Endodermal cell (in vitro differentiated cells): ENCODE measurements around the gene CYP3A4. TPM values are rescaled to one million over a fixed set of nuclear protein-coding genes. Genes with fewer than 3 reads are reported as not detected.

Experiments used
- DNase-seq: peaks from one replicate; pipeline ENCODE4 v3.0.0-alpha.2; 2017
- H3K27ac ChIP-seq: 2 replicates; pipeline ENCODE4 v1.5.1; 2013; ENCODE audit warnings: mild to moderate bottlenecking, low read depth, low read length, moderate library complexity
- H3K27me3 ChIP-seq: 2 replicates; pipeline ENCODE4 v1.6.1; 2013; ENCODE audit warnings: mild to moderate bottlenecking, low read length, moderate library complexity; ENCODE audit not compliant: insufficient read depth, control insufficient read depth, poor library complexity, severe bottlenecking
- H3K36me3 ChIP-seq: 2 replicates; pipeline ENCODE4 v1.7.0; 2013; ENCODE audit warnings: mild to moderate bottlenecking, low read length, moderate library complexity; ENCODE audit not compliant: control insufficient read depth, insufficient read depth
- H3K4me1 ChIP-seq: one replicate; pipeline ENCODE4 v1.7.0; 2013; ENCODE audit warnings: low read length; ENCODE audit not compliant: control insufficient read depth, insufficient read depth
- H3K4me3 ChIP-seq: 2 replicates; pipeline ENCODE4 v1.5.1; 2013; ENCODE audit warnings: mild to moderate bottlenecking, low read length, moderate library complexity
- H3K9ac ChIP-seq: 2 replicates; pipeline ENCODE4 v1.6.1; 2013; ENCODE audit warnings: mild to moderate bottlenecking, low read length, moderate library complexity; ENCODE audit not compliant: poor library complexity, severe bottlenecking; ENCODE audit errors: extremely low read depth
- H3K9me3 ChIP-seq: 2 replicates; pipeline ENCODE4 v1.6.1; 2013; ENCODE audit warnings: mild to moderate bottlenecking, low read length, moderate library complexity; ENCODE audit not compliant: control insufficient read depth
- H3K27ac Mint-ChIP-seq: 2 replicates; pipeline ENCODE4 v1.8.0; 2020; ENCODE audit warnings: mixed read lengths
- H3K27me3 Mint-ChIP-seq: 2 replicates; pipeline ENCODE4 v1.8.0; 2021; ENCODE audit warnings: mild to moderate bottlenecking, mixed read lengths; ENCODE audit not compliant: insufficient read depth
- H3K36me3 Mint-ChIP-seq: 2 replicates; pipeline ENCODE4 v1.8.0; 2020; ENCODE audit warnings: low read depth, mixed read lengths
- H3K4me1 Mint-ChIP-seq: 2 replicates; pipeline ENCODE4 v1.8.0; 2020; ENCODE audit warnings: mixed read lengths
- H3K4me3 Mint-ChIP-seq: 2 replicates; pipeline ENCODE4 v1.8.0; 2020; ENCODE audit warnings: mild to moderate bottlenecking, moderate library complexity, mixed read lengths
- H3K9me3 Mint-ChIP-seq: 2 replicates; pipeline ENCODE4 v1.8.0; 2020; ENCODE audit warnings: mild to moderate bottlenecking, mixed read lengths
- CTCF ChIP-seq: fragments of 200-600 bp; sonication (generic); conservative IDR thresholded peaks from 2 replicates; pipeline ENCODE4 v1.5.0; 2021; ENCODE audit warnings: antibody characterized with exemption, mild to moderate bottlenecking
- WGBS, 2 experiments: methylation state at CpG; one replicate each; pipeline versions ENCODE4 v1.1.5 to v1.1.7; 2013; ENCODE audit warnings: missing lambda C conversion rate in 2 of 2, mixed read lengths in 1 of 2; ENCODE audit not compliant: insufficient coverage in 1 of 2, insufficient read length in 1 of 2; 5-methylcytosine and 5-hydroxymethylcytosine counted together
- total RNA-seq, 2 donors: library from RNA; stranded (reverse); fragmentation: NEBNext Ultra II Directional in 1 of 2; extraction: Animal tissue kit (Norgen Biotek cat#: 25700) in 1 of 2; gene quantifications; 2 replicates in 1 of 2; 3 replicates in 1 of 2; pipeline ENCODE4 v1.2.1, GENCODE V29; 2021

CYP3A4 gene
- total RNA-seq, 2 donors from 2014 or later = 0.11 TPM; not detected in 1

DNA sequence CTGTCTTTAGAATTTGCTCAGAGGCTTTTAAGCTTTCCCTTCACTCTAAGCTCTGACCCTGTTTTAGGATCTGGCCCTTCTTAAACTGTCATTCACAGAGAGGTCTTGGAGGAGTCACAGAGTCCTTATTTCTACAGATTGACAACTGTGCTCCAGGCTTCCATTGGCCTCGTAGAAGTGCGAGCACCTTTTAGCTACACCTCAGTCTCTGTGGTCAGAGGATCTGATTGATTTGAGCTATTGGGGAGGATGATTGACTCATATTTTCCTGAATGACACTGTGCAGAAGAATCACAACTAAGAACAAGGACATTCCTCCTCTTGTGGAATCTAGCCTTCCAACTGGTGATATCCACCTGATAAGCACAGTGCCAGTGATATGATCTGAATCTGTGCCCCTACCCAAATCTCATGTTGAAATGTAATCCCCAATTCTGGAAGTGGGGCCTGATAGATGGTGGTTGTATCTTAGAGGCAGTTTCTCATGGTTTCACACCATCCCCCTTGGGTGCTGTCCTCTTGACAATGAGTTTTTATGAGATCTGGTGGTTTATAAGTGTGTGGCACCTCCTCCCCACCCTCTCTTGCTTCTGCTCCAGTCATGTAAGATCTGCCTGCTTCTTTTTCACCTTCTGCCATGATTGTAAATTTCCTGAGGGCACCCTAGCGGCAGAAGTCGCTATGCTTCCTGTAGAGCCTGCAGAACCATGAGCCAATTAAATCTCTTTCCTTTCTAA lies 52.2 kb downstream of the CYP3A4 start:
- no peak for TF ChIP-seq CTCF
- no peaks in the 10 kb centered on the region for H3K27me3 Mint-ChIP-seq
- no peak overlapping the region for H3K4me3 ChIP-seq
- no peaks in the 10 kb centered on the region for H3K4me1 Mint-ChIP-seq
- H3K27ac Mint-ChIP-seq = no peak overlapping the region
- WGBS, 2 experiments = 92 to 96% methylated on average over 2 to 4 of the region's 4 CpGs
- no peak for DNase-seq
- no peaks in the 10 kb centered on the region for H3K36me3 ChIP-seq
- no peaks in the 10 kb centered on the region for H3K27me3 ChIP-seq
- H3K4me3 Mint-ChIP-seq = no peak overlapping the region
- no peaks in the 10 kb centered on the region for H3K9me3 Mint-ChIP-seq
- H3K4me1 ChIP-seq = no peaks in the 10 kb centered on the region
- no peak overlapping the region for H3K9ac ChIP-seq
- H3K36me3 Mint-ChIP-seq = no peaks in the 10 kb centered on the region
- H3K9me3 ChIP-seq = no peaks in the 10 kb centered on the region
- no peak overlapping the region for H3K27ac ChIP-seq

DNA sequence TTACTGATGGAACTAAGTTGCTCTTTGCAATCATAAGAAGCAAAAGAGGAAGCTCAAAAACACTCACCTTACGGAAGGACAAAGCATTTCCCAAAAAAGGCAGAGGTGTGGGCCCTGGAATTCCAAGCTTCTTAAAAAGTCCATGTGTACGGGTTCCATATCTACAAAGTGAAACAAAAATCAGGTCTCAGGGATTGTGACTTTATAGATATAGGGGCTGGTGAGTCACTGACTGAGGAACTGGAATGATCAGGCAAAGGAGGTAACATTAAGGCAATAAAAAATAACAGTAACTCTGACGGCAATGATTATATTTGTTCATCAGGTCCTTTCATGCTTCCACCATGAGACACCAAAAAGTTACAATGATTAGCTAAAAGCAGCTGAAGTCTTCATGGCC lies 53.0 kb downstream of the CYP3A4 start:
- no peak overlapping the region for H3K9ac ChIP-seq
- no peaks in the 10 kb centered on the region for H3K27me3 ChIP-seq
- WGBS, 2 experiments = 95 to 97% methylated on average over 3 of the region's 3 CpGs
- Mint-ChIP-seq H3K9me3 (no peaks in the 10 kb centered on the region), H3K36me3 (no peaks in the 10 kb centered on the region), H3K27me3 (no peaks in the 10 kb centered on the region), H3K4me3 (no peak overlapping the region), H3K4me1 (no peaks in the 10 kb centered on the region), H3K27ac (no peak overlapping the region)
- H3K4me3 ChIP-seq = no peak overlapping the region
- H3K36me3 ChIP-seq = no peaks in the 10 kb centered on the region
- no peak overlapping the region for H3K27ac ChIP-seq
- H3K4me1 ChIP-seq = no peaks in the 10 kb centered on the region
- no peak for DNase-seq
- no peak for TF ChIP-seq CTCF
- no peaks in the 10 kb centered on the region for H3K9me3 ChIP-seq

DNA sequence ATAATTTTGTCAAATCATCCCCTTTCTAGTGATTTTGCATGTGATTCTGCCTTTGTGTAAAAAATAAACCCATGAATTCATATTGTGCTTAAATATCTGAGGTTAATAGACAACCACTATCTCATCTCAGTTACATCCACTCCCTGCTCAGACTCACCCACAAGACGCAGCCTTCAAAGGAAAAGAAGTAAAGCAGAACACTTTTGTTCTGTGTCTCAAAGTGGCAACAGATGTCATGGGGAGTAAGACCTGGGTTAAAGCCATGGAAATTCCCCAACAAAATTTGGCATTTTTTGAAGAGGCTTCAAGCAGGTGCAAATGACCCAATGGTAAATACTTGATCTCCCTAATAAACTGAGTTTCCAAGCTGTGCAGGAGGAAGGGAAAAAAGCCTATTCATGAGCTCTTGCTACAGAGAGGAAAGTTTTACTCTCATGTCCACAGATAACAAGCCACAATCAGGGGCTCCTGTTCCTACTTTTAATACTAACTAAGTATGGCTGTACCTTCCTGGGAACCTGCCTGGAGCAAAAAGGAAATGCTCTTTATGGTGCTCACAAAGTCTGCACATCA lies 53.7 kb downstream of the CYP3A4 start:
- Histone ChIP-seq H3K4me3 (no peak overlapping the region), H3K9me3 (no peaks in the 10 kb centered on the region), H3K9ac (no peak overlapping the region), H3K27me3 (no peaks in the 10 kb centered on the region), H3K27ac (no peak overlapping the region), H3K36me3 (no peaks in the 10 kb centered on the region), H3K4me1 (no peaks in the 10 kb centered on the region)
- no peaks in the 10 kb centered on the region for H3K9me3 Mint-ChIP-seq
- TF ChIP-seq CTCF = no peak
- no peak overlapping the region for H3K4me3 Mint-ChIP-seq
- H3K27me3 Mint-ChIP-seq = no peaks in the 10 kb centered on the region
- no peak overlapping the region for H3K27ac Mint-ChIP-seq
- no peaks in the 10 kb centered on the region for H3K4me1 Mint-ChIP-seq
- 93 to 100% methylated on average over 1 of the region's 1 CpG for WGBS, 2 experiments
- DNase-seq = no peak
- no peaks in the 10 kb centered on the region for H3K36me3 Mint-ChIP-seq
